Measurements from ENCODE around the gene TENM4.
A peak's percentile ranks its signal among the peaks of the same experiment; 100 is the strongest.
"Not testable (repeated sequence)": the region's sequence is repeated elsewhere in the genome, so short reads cannot be mapped to it uniquely, and the experiment has no call there.

Gene TENM4

DNA sequence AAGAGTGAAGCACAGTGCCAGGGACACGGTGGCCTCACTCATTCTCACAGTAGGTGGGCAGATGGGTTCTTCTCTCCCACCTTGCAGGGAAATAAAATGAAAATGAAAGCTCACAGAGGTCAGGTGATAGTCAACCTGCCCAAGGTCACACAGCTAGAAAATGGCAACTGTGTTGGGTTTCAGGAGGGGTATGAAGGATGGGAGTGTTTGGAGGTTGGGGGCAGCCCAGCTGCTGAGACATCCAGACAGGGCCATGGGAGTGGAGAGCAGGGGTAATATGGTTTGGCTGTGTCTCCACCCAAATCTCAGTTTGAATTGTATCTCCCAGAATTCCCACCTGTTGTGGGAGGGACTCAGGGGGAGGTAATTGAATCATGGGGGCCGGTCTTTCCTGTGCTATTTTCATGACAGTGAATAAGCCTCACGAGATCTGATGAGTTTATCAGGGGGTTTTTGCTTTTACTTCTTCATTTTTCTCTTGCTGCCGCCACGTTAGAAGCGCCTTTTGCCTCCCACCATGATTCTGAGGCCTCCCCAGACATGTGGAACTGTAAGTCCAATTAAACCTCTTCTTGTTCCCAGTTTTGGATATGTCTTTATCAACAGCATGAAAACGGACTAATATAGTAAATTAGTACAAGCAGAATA lies 247.0 kb downstream of the TENM4 start:
- no peaks in the 10 kb centered on the region for H3K9me3 ChIP-seq

DNA sequence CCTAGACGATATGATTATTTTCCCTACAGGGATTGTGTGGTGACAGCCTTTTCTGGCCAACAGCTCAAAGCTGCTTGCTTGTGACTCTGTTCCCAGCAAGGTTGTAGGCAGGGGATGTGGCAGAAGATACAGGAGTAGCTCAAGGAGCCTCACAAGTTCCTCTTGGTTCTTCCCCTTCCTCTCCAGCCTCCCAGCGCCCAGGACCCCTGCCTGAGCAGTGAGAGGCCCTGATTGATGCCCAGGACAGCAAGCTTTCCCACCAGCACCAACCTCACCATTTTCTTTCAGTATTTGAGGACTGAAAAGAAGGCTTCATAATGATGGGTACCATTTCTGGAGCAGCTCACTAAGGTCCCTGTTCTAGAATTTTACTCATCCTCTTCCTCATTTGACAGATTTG lies 248.0 kb downstream of the TENM4 start:
- Histone ChIP-seq H3K36me3 (replicated peaks) (no peaks in the 10 kb centered on the region), H3K4me3 (no peak overlapping the region), H3K27me3 (ENCODE audit: low read depth) (no peaks in the 10 kb centered on the region), H3K4me1 (no peaks in the 10 kb centered on the region), H3K9me3 (no peaks in the 10 kb centered on the region)
- in situ Hi-C loops (cut with MboI; ENCODE audit: low sequenced_read_pairs): no loop called here
- no peak for DNase-seq (ENCODE audit: low spot score in 2 of 2)

More for the DNA sequence above, 247.0 kb downstream of the TENM4 start:
- H3K4me3 ChIP-seq: no peak overlapping the region
- no peaks in the 10 kb centered on the region for H3K36me3 ChIP-seq (replicated peaks)
- in situ Hi-C loops (cut with MboI; ENCODE audit: low sequenced_read_pairs): no loop called here
- no peaks in the 10 kb centered on the region for H3K4me1 ChIP-seq
- no peak for DNase-seq (ENCODE audit: low spot score in 2 of 2)
- no peaks in the 10 kb centered on the region for H3K27me3 ChIP-seq (ENCODE audit: low read depth)

DNA sequence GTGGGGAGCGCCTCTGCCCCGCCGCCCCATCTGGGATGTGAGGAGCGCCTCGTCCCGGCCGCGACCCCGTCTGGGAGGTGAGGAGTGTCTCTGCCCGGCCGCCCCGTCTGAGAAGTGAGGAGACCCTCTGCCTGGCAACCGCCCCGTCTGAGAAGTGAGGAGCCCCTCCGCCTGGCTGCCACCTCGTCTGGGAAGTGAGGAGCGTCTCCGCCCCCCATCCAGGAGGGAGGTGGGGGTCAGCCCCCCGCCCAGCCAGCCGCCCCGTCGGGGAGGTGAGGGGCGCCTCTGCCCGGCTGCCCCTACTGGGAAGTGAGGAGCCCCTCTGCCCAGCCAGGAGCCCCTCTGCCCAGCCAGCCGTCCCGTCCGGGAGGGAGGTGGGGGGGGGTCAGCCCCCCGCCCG lies 249.1 kb downstream of the TENM4 start:
- H3K27me3 ChIP-seq (ENCODE audit: low read depth); H3K36me3 ChIP-seq (replicated peaks); in situ Hi-C loops (cut with MboI; ENCODE audit: low sequenced_read_pairs); H3K9me3 ChIP-seq; DNase-seq (ENCODE audit: low spot score in 2 of 2); H3K4me1 ChIP-seq; H3K4me3 ChIP-seq: not testable (repeated sequence)

DNA sequence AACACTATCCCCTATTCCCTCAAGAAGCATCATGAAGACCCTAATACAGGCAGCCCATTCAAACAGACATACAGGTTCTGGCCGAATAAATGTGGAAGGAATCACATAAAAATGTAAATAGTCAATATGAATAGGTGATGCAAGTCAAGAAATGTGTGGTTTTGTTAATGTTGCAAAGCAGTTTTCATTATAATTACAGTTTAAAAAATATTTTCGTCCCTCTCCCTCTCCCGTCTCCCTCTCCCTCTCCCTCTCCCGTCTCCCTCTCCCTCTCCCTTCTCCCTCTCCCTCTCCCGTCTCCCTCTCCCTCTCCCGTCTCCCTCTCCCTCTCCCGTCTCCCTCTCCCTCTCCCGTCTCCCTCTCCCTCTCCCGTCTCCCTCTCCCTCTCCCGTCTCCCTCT lies 250.3 kb downstream of the TENM4 start:
- in situ Hi-C loops (cut with MboI; ENCODE audit: low sequenced_read_pairs); H3K27me3 ChIP-seq (ENCODE audit: low read depth); H3K36me3 ChIP-seq (replicated peaks); H3K4me3 ChIP-seq; H3K4me1 ChIP-seq; H3K9me3 ChIP-seq; DNase-seq (ENCODE audit: low spot score in 2 of 2): not testable (repeated sequence)

DNA sequence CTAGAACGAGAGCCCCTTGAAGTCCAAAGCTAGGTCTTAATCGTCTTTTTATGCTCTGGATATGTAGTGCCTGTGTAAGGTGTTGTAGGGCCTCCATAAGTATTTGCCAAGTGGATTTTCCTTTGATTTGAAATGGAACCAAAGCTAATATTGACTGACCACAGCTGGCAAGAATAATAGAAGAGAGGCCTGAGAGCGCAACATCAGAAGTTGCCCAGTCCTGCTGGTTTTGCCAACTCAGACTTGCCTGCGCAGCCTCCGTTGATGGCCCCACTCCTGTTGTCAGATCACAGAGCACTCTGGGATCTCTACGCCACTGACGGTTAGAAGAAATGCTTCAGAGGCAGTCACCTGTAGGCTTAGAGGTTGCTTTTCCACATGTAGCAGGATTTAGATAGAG lies 251.2 kb downstream of the TENM4 start:
- DNase-seq (ENCODE audit: low spot score in 2 of 2): no peak
- Histone ChIP-seq H3K4me1 (no peaks in the 10 kb centered on the region), H3K9me3 (no peaks in the 10 kb centered on the region), H3K36me3 (replicated peaks) (no peaks in the 10 kb centered on the region), H3K4me3 (no peak overlapping the region), H3K27me3 (ENCODE audit: low read depth) (no peaks in the 10 kb centered on the region)
- in situ Hi-C loops (cut with MboI; ENCODE audit: low sequenced_read_pairs): no loop called here

DNA sequence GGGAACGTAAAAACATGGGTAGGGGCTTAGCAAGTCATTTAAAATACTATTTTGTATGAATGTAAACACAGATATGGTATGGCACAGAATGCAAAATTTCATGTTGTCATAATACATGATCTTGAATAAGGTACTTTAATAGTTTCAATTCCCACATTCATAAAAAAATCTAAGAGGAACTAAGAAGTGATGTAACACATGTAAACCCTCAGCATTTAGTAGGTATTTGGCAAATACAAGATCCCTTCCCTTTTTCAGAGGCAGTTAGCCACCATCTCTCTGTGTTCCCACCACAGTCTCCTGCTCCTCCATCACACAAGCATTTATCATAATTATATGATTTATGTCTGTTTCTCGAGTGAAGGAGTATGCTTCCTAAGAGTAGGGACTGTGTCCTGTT lies 251.8 kb downstream of the TENM4 start:
- Histone ChIP-seq H3K27me3 (ENCODE audit: low read depth) (no peaks in the 10 kb centered on the region), H3K4me1 (no peaks in the 10 kb centered on the region), H3K9me3 (no peaks in the 10 kb centered on the region), H3K36me3 (replicated peaks) (no peaks in the 10 kb centered on the region), H3K4me3 (no peak overlapping the region)
- no peak for DNase-seq (ENCODE audit: low spot score in 2 of 2)
- in situ Hi-C loops (cut with MboI; ENCODE audit: low sequenced_read_pairs): no loop called here

DNA sequence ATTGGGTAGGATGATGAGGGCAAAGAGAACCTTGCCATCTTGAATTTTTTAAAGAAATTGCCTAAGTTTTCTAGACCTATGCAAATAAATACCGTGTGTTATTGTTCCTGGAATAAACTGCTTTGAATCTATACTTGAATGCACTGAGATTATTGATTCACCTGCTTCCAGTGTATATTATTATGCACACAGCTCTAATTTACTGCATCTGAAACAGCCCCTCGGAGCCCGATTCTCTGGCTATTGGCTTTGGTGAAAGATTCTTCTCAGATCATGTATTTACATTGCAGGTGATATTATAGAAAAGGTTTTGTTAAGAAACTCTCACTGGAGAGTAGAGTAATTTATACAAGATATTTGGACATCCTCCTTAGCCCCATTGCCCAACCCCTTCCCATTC lies 254.2 kb downstream of the TENM4 start:
- Histone ChIP-seq H3K27me3 (ENCODE audit: low read depth) (no peaks in the 10 kb centered on the region), H3K4me1 (no peaks in the 10 kb centered on the region), H3K4me3 (no peak overlapping the region), H3K9me3 (no peaks in the 10 kb centered on the region), H3K36me3 (replicated peaks) (no peaks in the 10 kb centered on the region)
- DNase-seq (ENCODE audit: low spot score in 2 of 2): no peak
- in situ Hi-C loops (cut with MboI; ENCODE audit: low sequenced_read_pairs): no loop called here

DNA sequence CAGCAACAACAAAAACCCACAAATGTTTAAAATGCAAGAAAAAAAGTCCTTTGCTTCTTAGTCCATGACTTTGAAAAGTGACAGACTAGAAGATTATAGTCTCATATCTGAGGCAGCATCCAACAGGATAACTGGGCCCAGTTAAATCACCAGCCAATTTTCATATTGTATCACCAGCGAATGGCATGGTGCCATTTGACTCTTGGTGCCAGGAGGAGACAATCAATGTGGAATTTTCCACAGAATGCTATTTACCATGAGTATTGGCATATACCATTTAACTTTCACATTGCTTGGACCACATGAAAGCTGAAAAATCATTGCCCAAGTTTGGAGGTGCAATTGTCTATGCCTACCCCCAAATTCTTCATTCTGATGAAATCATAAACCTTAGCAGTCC lies 255.5 kb downstream of the TENM4 start:
- Histone ChIP-seq H3K27me3 (ENCODE audit: low read depth) (no peaks in the 10 kb centered on the region), H3K36me3 (replicated peaks) (no peaks in the 10 kb centered on the region), H3K4me3 (no peak overlapping the region), H3K9me3 (no peaks in the 10 kb centered on the region), H3K4me1 (no peaks in the 10 kb centered on the region)
- in situ Hi-C loops (cut with MboI; ENCODE audit: low sequenced_read_pairs): no loop called here
- no peak for DNase-seq (ENCODE audit: low spot score in 2 of 2)

DNA sequence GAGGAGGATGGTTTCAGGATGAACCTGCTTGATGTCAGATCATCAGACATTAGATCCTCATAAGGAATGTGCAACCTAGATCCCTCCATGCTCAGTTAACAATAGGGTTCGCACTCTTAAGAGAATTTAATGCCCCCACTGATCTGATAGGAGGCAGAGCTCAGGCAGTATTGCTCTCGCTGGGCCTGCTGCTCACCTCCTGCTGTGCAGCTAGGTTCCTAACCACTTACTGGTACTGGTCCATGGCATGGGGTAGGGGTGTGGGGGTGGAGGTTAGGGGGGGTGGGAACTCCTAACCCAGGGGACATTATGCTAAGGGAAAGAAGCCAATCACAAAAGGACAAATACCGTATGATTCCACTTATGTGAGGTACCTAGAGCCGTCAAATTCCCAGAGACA lies 256.5 kb downstream of the TENM4 start:
- Histone ChIP-seq H3K4me3 (no peak overlapping the region), H3K4me1 (no peaks in the 10 kb centered on the region), H3K27me3 (ENCODE audit: low read depth) (no peaks in the 10 kb centered on the region), H3K9me3 (no peaks in the 10 kb centered on the region), H3K36me3 (replicated peaks) (no peaks in the 10 kb centered on the region)
- in situ Hi-C loops (cut with MboI; ENCODE audit: low sequenced_read_pairs): no loop called here
- no peak for DNase-seq (ENCODE audit: low spot score in 2 of 2)

DNA sequence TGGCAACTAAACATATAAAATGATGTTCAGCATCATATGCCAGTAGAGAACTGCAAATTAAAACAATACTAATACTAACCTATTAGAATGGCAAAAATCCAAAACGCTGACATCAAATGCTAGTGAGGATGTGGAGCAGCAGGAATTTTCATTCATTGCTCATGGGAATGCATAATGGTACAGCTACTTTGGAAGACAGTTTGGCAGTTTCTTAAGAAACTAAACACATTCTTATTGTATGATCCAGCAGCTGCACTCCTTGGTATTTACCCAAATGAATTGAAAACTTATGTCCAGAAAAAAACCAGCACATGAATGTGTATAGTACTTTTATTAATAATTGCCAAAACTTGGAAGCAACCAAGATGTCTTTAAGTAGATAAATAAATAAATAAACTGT lies 258.0 kb downstream of the TENM4 start:
- no peaks in the 10 kb centered on the region for H3K9me3 ChIP-seq
- no peak for DNase-seq (ENCODE audit: low spot score in 2 of 2)
- no peaks in the 10 kb centered on the region for H3K27me3 ChIP-seq (ENCODE audit: low read depth)
- H3K36me3 ChIP-seq (replicated peaks): no peaks in the 10 kb centered on the region
- H3K4me3 ChIP-seq: no peak overlapping the region
- in situ Hi-C loops (cut with MboI; ENCODE audit: low sequenced_read_pairs): no loop called here
- H3K4me1 ChIP-seq: no peaks in the 10 kb centered on the region

DNA sequence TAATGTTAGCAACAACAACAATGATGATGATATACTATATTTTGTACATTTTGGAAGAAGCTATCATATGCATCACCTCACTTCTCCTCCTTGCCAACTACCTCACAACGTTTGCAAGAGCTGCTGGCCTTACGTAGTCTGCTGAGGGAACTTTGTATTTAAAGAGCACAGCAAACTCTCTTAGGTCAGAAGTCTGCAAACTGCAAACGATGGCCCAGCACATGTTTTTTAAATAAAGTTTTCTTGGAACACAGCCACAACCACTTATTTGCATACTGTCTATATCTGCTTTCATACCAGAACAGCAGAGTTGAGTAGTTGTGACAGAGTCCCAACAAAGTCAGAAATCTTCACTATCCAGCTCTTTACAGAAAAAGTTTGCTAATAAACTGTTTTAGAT lies 261.7 kb downstream of the TENM4 start:
- H3K36me3 ChIP-seq (replicated peaks): no peaks in the 10 kb centered on the region
- no peak overlapping the region for H3K4me3 ChIP-seq
- in situ Hi-C loops (cut with MboI; ENCODE audit: low sequenced_read_pairs): no loop called here
- no peaks in the 10 kb centered on the region for H3K27me3 ChIP-seq (ENCODE audit: low read depth)
- no peaks in the 10 kb centered on the region for H3K9me3 ChIP-seq
- peaks cover 7% of the 10 kb centered on the region for H3K4me1 ChIP-seq
- DNase-seq (ENCODE audit: low spot score in 2 of 2): no peak

DNA sequence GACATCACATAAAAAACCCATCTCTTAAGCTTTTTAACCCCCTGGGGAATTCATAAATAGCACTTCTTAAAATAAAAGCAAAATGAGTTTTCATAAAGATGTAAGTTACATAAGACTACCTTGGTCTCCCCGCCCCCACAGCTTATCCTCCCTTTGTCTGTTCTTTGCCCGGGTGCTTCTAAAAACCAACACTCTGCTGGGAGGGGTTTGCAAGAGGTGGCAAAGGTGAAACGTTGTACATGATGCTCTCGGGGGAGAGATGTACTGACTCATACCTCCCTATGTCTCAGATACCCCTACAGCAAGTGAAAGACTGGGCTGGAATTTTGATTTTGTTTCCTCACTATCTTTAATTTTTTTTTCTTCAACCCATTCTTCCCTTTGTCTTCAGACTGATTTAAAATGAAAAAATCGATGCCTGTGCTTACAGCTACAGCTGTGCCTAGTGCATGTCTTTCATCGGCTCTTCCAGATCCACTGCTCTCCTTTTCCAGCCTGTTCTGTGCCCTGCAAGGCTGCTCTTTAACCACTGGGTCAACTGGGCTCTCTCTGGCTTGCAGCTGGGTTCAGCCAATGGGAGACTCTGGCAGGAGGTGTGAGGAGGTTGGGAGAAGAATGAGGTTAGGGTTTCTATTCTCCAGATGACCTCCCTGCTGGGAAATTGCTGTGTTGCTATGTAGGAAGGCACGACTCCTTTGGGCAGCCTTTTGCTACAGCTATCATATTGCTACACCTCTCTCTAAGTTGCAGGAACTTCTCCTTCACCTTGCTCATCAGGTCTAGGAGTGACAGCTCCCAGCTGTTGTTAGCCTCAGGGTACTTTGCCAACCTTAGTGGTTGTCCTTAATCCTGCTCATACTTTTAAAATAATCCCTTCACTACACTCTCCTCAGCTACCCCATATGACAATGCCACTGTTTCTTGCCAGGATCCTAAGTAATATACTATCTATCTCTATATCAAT lies 266.5 kb downstream of the TENM4 start:
- in situ Hi-C loops (cut with MboI; ENCODE audit: low sequenced_read_pairs): no loop called here
- H3K27me3 ChIP-seq (ENCODE audit: low read depth): no peaks in the 10 kb centered on the region
- peaks cover 20% of the 10 kb centered on the region for H3K4me1 ChIP-seq
- no peaks in the 10 kb centered on the region for H3K36me3 ChIP-seq (replicated peaks)
- no peak overlapping the region for H3K4me3 ChIP-seq
- DNase-seq (ENCODE audit: low spot score in 2 of 2): peak; percentile 8 to 48
- no peaks in the 10 kb centered on the region for H3K9me3 ChIP-seq

DNA sequence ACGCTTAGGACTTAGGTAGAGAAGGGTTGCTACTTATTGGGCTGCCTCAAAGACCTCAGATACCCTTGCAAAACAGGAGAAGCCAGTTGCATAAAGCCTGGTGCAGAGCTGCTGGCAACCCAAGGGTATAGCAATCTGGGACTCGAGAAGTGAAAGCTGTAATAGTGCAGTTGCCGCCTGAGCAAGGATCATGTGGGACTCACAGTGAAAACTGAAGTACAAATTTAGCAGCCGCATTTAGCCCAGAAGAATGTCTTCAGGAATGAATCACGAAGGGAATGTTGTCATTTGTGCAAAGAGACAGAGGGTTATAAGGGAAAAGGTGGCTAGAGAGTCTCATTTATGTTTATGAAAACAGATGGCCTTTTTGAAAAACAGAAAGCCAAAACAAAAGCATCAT lies 267.2 kb downstream of the TENM4 start:
- in situ Hi-C loops (cut with MboI; ENCODE audit: low sequenced_read_pairs): no loop called here
- Histone ChIP-seq H3K4me1 (peaks cover 20% of the 10 kb centered on the region), H3K9me3 (no peaks in the 10 kb centered on the region), H3K4me3 (no peak overlapping the region), H3K36me3 (replicated peaks) (no peaks in the 10 kb centered on the region), H3K27me3 (ENCODE audit: low read depth) (no peaks in the 10 kb centered on the region)
- peak; percentile 3 to 23 for DNase-seq (ENCODE audit: low spot score in 2 of 2)

DNA sequence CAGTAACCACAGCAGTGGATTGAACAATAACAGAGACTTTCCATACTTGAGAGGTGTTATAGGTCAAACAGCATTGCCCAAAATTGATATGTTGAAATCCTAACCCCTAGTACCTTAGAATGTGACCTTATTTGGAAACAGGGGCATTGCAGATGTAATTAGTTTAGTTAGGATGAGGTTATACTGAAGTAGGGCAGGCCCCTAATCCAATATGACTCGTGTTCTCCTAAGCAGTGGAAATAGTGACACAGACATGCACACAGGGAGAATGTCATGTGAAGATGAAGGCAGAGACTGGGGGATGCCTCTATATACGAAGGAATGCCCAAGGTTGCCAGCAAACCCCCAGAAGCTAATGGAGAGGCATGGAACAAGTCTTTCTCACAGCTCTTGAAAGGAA lies 270.5 kb downstream of the TENM4 start:
- DNase-seq (ENCODE audit: low spot score in 2 of 2): no peak
- no peaks in the 10 kb centered on the region for H3K27me3 ChIP-seq (ENCODE audit: low read depth)
- no peak overlapping the region for H3K4me3 ChIP-seq
- H3K36me3 ChIP-seq (replicated peaks): no peaks in the 10 kb centered on the region
- in situ Hi-C loops (cut with MboI; ENCODE audit: low sequenced_read_pairs): no loop called here
- H3K9me3 ChIP-seq: no peaks in the 10 kb centered on the region; the same call in 1 of the 2 replicates
- peaks cover 20% of the 10 kb centered on the region for H3K4me1 ChIP-seq

All from HAP-1 (cell line).